Measurements from ENCODE around the gene ZBED5.

Gene ZBED5

DNA sequence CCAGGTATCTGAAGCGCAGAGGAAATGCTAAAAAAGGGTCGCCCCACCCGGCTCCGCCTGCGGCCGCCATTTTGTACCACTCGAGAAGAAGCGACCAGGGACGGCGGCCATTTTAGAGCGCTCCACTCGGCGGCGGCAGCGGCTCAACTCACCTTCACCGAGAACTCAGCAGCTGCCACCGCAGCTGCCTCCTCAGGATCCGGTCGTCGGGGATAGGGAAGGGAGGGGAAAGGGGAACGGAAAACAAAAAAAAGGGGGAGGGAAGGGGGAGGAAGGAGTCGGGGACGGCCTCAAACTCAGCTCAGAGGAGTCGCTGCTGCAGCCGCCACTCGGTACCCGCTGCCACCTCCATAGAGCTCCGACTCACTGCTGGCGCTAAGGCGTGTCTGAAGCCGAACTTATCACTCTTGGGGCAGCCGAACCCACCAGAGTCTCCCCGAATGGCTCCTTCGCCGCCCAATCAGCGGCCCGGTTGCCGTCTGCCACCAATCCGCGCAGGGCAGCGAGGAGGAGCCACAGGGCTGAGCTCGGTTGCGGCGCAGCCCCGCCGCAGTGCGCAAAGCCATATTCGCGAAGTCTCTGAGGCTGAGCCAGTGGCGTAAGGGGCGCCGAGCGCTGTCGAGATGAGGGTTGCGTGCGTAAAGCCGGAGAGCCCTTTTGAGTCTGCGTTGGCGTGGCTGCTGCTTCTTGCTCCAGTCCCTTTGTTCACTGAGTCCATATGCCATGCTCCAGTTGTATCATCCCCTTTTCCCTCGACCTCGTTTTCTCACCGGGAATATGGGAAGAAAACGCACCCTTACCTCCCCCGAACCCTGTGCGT lies 49.1 kb downstream of the ZBED5 start, which contains the start of gene EIF4G2:
TSS of gene EIF4G2 (minus strand) at position 374 of the 820 bp plus-strand sequence.
- no peak for TF ChIP-seq ZFX (IDR thresholded peaks at IDR 0.05)
- TF ChIP-seq, protein P1, sequence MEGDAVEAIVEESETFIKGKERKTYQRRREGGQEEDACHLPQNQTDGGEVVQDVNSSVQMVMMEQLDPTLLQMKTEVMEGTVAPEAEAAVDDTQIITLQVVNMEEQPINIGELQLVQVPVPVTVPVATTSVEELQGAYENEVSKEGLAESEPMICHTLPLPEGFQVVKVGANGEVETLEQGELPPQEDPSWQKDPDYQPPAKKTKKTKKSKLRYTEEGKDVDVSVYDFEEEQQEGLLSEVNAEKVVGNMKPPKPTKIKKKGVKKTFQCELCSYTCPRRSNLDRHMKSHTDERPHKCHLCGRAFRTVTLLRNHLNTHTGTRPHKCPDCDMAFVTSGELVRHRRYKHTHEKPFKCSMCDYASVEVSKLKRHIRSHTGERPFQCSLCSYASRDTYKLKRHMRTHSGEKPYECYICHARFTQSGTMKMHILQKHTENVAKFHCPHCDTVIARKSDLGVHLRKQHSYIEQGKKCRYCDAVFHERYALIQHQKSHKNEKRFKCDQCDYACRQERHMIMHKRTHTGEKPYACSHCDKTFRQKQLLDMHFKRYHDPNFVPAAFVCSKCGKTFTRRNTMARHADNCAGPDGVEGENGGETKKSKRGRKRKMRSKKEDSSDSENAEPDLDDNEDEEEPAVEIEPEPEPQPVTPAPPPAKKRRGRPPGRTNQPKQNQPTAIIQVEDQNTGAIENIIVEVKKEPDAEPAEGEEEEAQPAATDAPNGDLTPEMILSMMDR (conservative IDR thresholded peaks at IDR 0.05) = no peak
- peak within 1 kb of the TSS; percentile 100 for H3K27ac ChIP-seq

DNA sequence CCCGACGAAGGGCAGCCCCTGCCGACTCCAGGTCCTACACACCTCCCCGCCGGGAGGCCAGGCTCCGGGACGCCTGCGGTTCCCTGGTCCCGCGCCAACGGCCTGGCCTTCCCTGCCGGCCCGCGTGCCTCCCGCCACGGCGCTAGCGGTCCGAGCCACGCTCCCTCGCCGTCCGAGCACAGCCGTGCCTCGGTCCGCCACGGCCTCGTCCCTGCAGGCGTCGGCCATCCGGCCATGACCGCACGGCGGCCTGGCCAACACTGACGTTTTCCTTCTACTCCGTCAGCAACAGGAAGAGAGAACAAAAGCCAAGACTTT lies 49.7 kb downstream of the ZBED5 start:
- TF ChIP-seq ZFX (IDR thresholded peaks at IDR 0.05) = peak; percentile 78
- TF ChIP-seq, protein P1 (conservative IDR thresholded peaks at IDR 0.05) = no peak
- H3K27ac ChIP-seq = peak overlapping the region; percentile 100

DNA sequence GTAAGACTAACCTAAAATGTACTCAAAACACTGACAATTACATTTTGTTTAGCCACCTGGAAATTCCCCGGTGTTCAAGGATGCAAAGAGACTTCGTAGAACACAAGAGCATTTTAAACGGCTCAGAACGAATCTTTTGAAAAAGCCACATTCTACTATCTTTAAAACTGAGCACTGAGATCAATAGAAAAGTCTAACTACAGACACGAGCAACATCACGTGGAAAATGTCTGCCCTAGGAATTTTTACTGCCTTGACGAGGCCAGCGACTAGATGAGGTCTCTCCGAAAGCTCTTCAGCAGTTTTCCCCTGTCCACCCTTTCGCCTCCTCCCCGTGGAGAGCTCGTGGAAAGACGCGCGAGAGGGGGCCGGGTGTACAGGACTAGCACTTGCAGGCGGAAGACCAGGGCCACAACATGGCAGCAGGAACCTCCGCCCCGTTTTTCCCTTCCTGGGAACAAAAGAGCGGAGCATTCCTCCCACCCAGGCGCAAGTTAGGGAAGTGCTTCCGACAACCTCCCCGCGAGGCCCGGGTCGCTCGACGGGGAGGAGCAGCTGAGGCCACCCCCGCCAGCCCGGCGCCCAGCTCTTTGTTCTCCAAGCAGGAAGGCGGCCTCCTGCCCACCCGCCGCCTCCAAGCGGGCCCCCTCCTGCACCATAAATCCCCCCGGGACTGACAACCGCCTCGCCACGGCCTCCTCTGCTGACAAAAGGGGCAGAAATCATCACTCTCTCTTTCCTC lies 50.2 kb downstream of the ZBED5 start:
- TF ChIP-seq, protein P1 (conservative IDR thresholded peaks at IDR 0.05) = no peak
- TF ChIP-seq ZFX (IDR thresholded peaks at IDR 0.05) = no peak
- peak overlapping the region; percentile 100 for H3K27ac ChIP-seq

DNA sequence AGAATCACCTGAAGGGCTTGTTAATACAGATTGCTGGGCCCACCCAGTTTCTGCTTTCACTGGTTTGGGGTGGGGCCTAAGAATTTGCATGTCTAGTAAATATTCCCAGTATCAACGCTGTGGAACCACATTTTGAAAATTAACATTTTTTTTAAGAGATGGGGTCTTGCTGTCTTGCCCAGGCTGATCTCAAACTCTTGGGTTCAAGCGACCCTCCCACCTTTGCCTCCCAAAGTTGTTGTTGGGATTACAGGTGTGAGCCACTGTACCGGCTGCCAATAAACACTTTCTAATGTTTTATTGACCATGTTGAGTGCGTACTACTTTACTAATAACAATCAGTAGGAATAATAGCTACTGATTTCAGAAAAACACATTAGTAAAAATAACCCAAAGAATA lies 51.6 kb downstream of the ZBED5 start:
- H3K27ac ChIP-seq = peak overlapping the region; percentile 14; the same call in 1 of the 2 replicates
- TF ChIP-seq ZFX (IDR thresholded peaks at IDR 0.05) = no peak
- TF ChIP-seq, protein P1 (conservative IDR thresholded peaks at IDR 0.05) = no peak

DNA sequence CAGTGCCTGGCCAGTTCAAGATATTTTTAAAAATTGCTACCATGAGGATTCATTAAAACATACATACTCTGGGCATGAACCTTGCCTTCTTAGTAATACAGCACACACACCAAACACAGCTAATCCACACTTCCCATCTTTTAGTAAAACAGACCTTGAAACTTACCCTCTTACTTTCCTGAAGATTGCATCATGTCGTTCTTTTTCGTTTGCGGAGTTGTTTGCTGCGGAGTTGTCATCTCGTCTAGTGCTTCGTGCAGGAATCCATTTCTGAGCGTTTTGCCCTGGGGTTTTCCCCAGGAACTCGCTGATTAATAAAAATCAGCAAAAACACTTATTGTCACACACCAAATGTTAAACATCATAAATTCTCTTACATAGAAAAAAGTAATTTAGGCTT lies 52.1 kb downstream of the ZBED5 start:
- H3K27ac ChIP-seq = peak overlapping the region; percentile 14
- no peak for TF ChIP-seq ZFX (IDR thresholded peaks at IDR 0.05)
- TF ChIP-seq, protein P1 (conservative IDR thresholded peaks at IDR 0.05) = no peak

DNA sequence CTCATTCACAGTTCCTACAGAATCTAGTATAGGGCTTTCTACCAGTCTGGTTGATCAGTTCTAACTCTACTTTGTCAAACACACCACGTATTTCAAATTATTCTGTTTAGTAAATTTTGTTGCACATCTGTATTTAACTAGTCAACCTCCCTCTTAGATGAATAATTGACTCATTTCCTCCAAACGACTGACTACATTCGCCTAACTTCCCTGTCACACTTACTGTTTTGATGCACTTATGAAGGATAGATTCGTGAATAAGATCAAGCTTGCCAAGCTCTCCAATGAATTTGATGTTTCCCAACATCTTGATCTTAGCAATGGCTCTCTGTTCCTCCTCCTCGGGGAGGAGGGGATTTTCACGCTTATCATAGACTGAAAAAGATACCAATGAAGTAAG lies 54.2 kb downstream of the ZBED5 start:
- no peak for TF ChIP-seq ZFX (IDR thresholded peaks at IDR 0.05)
- TF ChIP-seq, protein P1 (conservative IDR thresholded peaks at IDR 0.05) = no peak
- no peak overlapping the region for H3K27ac ChIP-seq

Measured in C4-2B (cell line).